ENCODE measurements around the gene NAPEPLD. TPM values are rescaled to one million over a fixed set of nuclear protein-coding genes. Genes with fewer than 3 reads are reported as not detected.

NAPEPLD gene
- total and polyA plus RNA-seq, 12 donors = 2.5 to 24.4 (median 16.2) TPM

DNA sequence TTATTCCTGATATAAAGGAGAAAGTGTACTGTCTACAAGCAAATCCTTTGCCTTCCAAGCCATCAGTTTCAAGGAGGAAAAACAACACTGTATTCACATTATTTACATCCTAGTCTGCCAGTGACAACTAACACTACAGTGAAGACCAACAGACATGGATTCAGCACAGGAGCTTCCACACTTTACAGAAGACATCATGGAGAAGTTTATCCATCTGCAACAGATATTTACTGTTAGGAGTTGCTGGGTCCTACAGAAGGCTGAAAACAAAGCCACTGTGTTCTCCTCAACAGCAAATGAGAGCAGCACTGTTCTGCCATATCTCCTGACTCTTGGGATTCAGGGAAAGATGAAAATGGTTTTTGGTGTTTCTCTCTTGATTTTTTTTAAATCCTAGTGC, 31.9 kb downstream of the NAPEPLD start:
- intact Hi-C loops (cut with DNase I) = no loop called here
- no peak for DNase-seq
- Histone ChIP-seq H3K9me3 (replicated peaks in 1 of 3) (no peaks in the 10 kb centered on the region), H3K27ac (no peak overlapping the region), H3K4me1 (replicated peaks in 1 of 2) (peaks cover 0 to 14% of the 10 kb centered on the region in 2 donors), H3K27me3 (no peaks in the 10 kb centered on the region), H3K4me3 (no peak overlapping the region), H3K36me3 (replicated peaks in 1 of 2) (no peaks in the 10 kb centered on the region)
- no peak for TF ChIP-seq POLR2A (IDR thresholded peaks at IDR 0.05)
- TF ChIP-seq CTCF (IDR thresholded peaks at IDR 0.05) = no peak

DNA sequence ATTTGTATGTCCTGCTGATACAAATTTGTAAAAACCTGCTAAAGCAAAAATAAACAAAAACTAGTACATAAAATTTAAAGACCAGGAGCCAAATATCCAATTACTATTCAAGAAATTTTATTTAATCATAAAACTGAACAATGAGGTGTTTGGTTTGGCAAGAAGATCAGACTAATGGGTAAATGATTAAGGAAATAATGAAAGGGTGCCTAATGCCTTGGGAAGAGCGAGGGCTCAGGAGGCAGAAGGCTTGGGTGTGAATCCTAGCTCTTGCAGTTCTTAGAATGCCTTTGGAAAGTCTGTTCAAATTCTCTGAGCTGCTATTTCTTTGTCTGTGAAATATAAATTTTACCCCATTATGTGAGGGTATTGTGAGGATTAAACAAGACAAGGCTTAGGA, 32.4 kb downstream of the NAPEPLD start:
- Histone ChIP-seq H3K27ac (no peak overlapping the region), H3K27me3 (no peaks in the 10 kb centered on the region), H3K4me3 (no peak overlapping the region), H3K36me3 (replicated peaks in 1 of 2) (no peaks in the 10 kb centered on the region), H3K9me3 (replicated peaks in 1 of 3) (no peaks in the 10 kb centered on the region), H3K4me1 (replicated peaks in 1 of 2) (peaks cover 0 to 14% of the 10 kb centered on the region in 2 donors)
- 91 to 100% (median 100%) methylated on average over 1 of the region's 1 CpG for WGBS, 4 donors
- no peak for DNase-seq
- TF ChIP-seq POLR2A (IDR thresholded peaks at IDR 0.05) (no peak), CTCF (IDR thresholded peaks at IDR 0.05) (no peak)
- intact Hi-C loops (cut with DNase I) = no loop called here

DNA sequence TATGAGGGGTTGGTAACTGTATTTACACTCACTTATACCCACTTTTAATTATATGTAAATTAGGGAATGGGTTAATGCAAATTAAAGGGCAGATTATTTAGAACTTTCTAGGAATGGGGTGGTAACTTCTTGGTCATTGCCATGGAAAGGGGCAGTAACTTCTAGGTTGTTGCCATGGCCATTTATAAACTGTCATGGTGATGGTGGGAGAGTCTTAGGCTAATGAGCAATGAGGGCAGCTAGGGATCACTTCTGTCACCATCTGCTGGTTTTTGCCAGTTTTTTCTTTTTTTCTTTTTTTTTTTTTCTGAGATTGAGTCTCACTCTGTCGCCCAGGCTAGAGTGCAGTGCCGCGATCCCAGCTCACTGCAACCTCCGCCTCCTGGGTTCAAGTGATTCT, 33.1 kb downstream of the NAPEPLD start:
- H3K36me3 ChIP-seq (replicated peaks in 1 of 2) = no peaks in the 10 kb centered on the region
- no peak overlapping the region for H3K4me3 ChIP-seq
- DNase-seq = no peak
- no peaks in the 10 kb centered on the region for H3K9me3 ChIP-seq (replicated peaks in 1 of 3)
- H3K4me1 ChIP-seq (replicated peaks in 1 of 2) = peaks cover 0 to 14% of the 10 kb centered on the region in 2 donors
- no peaks in the 10 kb centered on the region for H3K27me3 ChIP-seq
- TF ChIP-seq POLR2A (IDR thresholded peaks at IDR 0.05) (no peak), CTCF (IDR thresholded peaks at IDR 0.05) (no peak)
- WGBS, 4 donors = 98 to 100% (median 99%) methylated on average over 4 of the region's 4 CpGs
- intact Hi-C loops (cut with DNase I) = no loop called here
- H3K27ac ChIP-seq = no peak overlapping the region

DNA sequence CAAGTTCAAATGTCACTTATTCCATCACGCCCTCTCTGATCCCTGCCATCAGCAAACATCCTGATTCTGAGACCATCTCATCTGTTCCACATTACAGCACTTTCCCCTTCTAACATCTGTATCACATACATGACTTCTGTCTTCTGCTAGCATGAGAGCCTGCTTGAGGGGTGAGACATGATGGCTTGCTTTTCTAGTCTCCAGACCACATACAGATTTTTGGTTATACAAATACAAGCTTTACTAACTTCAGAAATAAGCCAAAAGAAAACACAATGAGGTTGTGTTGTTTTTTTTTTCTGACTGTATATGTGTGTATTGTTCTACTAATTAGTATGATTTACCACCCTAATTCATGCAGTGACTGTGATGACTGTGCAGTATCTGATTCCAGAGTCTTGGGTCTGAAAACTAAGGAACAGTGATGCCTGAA, 34.3 kb downstream of the NAPEPLD start:
- no peak overlapping the region for H3K4me3 ChIP-seq
- no peak overlapping the region for H3K27ac ChIP-seq
- WGBS, 4 donors = 76 to 95% (median 88%) methylated on average over 1 of the region's 1 CpG
- intact Hi-C loops (cut with DNase I) = no loop called here
- DNase-seq = no peak
- TF ChIP-seq POLR2A (IDR thresholded peaks at IDR 0.05) (no peak), CTCF (IDR thresholded peaks at IDR 0.05) (no peak)
- no peaks in the 10 kb centered on the region for H3K27me3 ChIP-seq
- H3K9me3 ChIP-seq (replicated peaks in 1 of 3) = no peaks in the 10 kb centered on the region
- no peaks in the 10 kb centered on the region for H3K36me3 ChIP-seq (replicated peaks in 1 of 2)
- H3K4me1 ChIP-seq (replicated peaks in 1 of 2) = peaks cover 0 to 8% of the 10 kb centered on the region in 2 donors
